GM12874 (cell line): ENCODE measurements around the gene HOXC6.

Experiments used
- CTCF ChIP-seq: IDR thresholded peaks from 2 replicates; pipeline ENCODE4 v1.5.1; 2011; ENCODE audit warnings: low read depth, mild to moderate bottlenecking, control low read depth, low read length, moderate library complexity; ENCODE audit not compliant: insufficient read depth

HOXC6 gene

DNA sequence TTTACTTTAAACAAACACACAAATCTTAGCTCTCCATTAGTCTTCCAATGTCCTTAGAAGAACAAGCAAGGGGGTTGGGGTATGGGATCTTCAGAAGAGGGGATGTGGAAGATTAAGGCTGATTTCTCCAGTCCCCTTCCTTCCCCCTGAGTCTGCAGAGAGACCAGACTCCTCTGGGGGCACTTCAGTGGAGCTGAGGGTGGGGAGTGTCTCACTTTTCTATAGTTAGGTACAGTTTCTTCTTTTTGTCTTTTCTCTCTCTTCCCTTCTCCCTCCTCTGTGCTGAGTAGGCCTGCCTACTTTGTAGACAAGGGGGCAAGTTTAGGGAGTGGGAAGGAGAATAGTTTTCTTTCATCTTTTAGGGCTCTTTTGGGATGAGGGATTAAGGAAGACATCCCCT, 27.9 kb downstream of the HOXC6 start:
- no peak for TF ChIP-seq CTCF

- TF ChIP-seq CTCF: no peak
These were observed 30.0 kb downstream of the HOXC6 start for GRCh38 chr12:54058128-54058768.

DNA sequence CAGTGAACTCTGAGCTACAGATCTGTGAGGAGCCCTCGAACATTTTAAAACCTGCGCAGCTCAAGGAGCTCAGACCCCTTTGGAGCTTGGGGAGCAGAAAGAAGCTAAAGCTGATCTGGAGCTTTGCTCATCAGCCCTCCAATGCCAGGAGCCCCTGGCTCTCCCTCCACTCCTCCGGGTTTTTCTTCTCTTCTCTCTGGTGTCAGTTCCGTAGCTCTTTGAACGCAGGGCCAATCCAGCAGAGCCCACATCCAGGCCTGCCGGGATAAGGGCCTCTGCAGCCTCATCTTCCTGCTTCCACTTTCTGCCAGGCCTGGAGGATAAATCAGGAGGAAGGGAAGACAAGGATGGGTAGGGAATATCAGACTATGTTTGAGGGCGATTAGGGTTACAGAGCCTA, 31.4 kb downstream of the HOXC6 start:
- TF ChIP-seq CTCF: no peak

DNA sequence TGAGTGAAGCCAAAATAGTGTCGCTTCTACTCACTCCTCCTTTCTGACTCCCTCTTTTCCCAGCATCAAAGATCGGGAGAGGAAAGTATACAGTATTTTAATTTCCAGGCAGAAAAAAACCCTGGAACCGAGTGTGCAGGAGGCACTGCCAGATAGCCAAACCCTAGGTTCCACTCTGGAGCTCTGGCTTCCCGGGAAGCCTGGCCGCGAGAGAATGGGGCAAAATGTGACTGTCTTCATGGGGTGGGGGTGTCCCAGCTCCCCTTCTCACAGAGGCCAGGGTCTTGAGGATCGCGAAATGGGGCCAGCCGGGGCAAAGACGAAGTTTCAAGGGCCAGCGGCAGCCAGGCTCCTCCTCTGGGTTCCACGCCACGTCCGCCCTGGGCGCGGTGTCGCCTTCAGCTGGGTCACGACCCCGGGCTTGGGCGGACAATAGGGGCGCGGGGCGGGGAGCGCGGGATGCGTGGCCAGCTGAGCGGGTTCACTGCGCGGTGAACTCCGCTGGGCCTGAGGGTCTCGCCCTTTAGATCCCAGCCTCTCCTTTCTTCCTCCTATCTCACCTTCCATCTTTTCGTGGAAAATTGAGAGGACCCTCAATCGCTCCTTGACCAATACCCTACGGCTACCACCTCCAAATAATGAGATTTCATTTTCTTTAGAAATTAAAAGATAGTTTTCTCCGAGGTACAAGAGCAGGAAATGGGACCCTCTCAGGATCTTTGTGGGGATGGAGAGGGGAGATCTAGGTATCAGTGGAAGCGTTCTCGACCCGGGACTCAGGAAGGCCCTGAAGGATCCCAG, 32.1 kb downstream of the HOXC6 start:
- no peak for TF ChIP-seq CTCF

GRCh38 chr12:54060975-54061778, 32.9 kb downstream of the HOXC6 start:
- TF ChIP-seq CTCF: no peak

GRCh38 chr12:54065677-54066076, 37.4 kb downstream of the HOXC6 start:
- no peak for TF ChIP-seq CTCF

GRCh38 chr12:54066408-54066807, 38.2 kb downstream of the HOXC6 start:
- TF ChIP-seq CTCF: no peak
